SIG-M5 treated with dmso at 0.1 percent for 504 hours (cell line): ENCODE measurements around the gene HES7.
"Not testable (repeated sequence)": the region's sequence is repeated elsewhere in the genome, so short reads cannot be mapped to it uniquely, and the experiment has no call there.

Source experiments
- DNase-seq: peaks from one replicate; lab custom pipeline; 2025; ENCODE audit not compliant: unreplicated experiment; lab: John Stamatoyannopoulos, UW

HES7 gene

DNA sequence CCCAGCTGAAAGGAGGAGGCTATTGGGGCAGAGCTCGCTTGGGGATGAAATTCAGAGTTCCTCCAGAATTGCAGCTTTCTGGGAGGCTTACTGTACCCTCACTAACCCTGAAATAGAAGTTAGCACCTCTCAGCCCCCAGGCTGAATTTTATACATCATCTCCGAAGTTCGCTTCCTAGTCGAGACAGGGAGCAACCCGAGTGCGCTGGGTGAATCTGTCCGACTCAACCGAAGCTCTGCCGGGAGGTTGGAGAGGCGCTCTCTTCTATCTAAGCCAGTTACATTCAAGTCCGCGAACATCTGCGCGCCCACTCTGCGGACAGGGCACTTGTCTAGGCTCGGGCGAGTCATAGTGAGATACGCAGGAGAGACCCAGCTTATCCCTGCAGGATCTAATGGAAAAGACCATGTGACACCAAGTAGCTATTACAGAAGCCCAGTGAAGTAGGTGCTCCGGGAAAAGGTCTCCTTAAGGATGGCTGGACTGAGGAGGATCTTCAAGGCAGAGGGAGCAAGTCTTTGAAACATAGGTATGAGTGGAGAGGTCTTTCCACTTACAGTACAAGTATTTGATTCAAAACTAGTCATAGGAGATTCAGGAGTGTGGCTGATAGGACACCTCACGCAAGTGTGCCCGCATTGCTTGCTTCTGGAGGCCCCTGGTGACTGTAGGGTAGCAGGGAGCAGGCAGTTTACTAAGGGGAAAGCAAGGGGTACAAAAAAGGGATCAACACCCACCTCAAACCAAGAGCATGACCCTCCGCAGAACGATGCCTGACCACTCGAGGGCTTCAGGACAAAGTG lies 646 bp upstream of the HES7 start:
- DNase-seq, result peak; percentile 25

DNA sequence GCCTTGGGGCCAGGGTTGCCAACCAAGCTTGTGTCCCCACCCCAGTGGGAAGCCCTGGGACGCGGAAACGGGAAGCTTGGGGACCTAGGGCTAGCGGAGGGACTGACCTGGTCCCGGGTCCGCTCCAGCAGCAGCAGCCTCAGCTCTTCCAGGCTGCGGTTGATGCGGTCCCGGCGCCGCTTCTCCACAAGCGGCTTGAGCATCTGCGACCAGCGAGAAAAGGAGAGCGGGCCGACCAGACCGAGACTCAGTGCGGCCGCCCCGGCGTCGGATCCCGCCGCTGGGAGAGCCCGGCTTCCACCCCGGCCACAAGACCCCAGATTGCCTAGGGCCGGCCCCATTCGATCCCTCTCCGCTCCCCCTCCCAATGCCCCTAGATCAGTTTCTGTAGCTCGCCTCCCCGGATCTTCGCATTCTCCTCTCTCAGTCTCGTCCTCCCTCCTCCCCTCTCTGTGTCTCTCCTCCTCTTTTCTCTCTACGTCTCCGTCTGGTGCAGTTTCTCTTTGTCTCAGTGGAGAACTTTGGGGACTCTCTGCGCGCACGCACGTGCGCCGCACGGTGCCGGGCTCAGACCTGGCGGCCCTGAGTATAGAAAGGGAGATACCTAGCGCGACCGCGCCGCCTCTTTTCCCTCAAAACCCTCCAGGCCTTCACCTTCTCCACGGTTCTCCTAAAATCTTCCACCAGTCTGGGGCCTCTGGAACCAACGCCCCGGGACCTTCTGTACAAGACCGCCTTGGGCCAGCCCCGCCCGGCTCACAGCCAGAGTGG lies 797 bp downstream of the HES7 start:
- no peak for DNase-seq

DNA sequence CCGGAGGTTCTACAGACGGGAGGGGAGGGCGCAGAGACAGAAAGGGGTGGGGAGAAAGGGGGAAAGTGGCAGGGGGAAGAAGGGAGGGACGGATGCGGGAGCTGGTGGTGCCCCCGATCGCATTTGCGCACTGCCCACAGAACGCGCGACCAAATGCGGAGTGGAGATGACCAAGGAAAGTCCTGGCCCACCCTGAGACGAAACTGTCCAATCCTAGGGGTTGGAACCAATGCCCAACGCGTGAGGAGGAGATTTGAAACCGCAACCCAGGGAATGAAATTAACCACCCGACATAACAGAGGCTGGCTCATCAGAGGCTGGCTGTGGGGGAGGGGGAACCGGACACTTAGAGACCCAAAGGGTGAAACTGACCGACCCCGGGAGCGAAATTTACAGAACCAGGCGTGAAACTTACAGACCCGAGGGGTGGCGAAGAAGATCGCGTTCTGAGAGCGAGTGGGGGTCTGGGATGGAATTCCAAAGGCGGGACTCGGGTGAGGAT lies 1.4 kb downstream of the HES7 start:
- no peak for DNase-seq

DNA sequence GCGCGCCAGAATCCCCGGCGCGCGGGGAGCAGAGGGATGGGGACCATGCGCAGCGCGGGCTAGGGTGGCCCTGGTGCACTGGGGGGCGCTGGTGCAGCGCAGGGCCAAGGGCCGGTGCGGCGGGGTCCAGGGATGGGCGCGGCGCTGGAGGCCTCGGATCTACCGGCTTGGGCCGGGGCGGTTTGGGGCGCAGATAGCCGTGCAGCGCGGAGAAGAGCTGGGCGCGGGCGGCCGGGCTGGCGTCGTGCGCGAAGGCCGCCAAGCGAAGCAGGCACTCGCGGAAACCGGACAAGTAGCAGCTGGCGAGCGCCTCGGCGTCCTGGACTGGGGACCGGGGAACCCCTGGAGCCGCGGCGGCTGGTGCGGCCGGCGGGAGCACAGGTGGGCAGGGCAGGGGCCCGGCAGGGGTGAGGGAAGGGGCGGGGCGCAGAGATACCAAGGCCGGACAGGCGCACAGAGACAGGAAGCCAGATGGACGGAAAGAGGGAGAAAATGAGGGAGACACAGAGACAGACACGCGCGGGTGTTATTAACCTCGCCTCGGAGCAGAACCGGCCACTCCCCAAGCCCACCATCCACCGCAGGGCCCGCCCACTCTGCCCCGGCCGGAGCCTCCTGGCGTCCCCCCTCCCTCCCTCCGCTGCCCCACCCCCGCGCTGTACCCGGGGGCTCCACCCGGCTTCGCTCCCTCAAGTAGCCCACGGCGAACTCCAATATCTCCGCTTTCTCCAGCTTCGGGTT lies 2.1 kb downstream of the HES7 start:
- DNase-seq, result peak; percentile 44

DNA sequence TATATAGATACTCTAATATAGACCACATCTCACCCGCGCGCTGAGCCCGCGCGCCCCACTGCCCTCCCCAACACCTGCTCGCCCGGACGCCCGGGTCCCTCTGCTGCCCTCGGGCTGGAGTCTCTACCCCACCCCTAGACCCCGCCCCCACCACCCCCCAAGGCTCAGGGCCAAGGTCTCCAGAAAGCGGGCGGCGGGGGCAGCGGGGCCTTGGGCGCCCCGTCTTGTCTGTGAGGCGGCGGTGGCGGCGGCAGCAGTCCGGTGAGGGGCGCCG lies 2.6 kb downstream of the HES7 start:
- no peak for DNase-seq

DNA sequence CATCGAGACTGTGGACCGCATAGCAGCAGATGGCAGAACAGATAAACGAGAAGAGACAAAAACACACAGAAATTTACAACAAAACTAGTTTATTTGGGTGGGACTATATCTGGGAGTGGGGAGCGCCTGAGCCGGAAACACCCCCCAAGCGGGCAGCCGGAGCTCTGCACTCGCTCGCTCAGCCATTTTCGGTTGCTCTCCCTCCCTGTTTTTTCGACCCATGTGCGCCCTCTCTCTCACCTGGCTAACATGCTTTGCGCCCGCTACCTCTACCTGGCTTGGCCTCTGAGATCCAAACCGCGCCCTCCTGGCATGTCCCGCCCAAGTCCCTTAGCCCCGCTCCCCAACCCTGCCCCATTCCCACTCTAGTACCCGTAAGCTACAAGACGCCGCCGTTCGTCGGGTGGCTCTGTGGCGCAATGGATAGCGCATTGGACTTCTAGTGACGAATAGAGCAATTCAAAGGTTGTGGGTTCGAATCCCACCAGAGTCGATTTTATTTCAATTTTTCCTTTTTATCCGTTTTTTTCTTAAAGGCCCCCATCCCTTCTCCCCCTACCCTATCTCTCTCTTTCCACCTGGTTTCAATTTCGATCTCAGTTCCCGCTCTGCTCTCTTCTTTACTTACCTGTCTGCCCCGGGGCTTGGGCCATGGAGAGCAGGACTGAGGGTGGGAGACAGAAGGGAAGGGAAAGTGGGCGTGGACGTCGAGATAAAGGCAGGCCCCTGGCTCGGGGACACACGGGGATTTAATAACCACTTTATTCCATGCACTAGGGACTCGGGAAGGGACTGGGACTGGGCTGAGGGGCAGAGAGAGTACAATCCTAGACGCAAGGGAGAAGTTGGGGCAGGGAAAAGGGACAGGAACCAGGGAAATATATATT lies 3.1 kb downstream of the HES7 start:
- peak; percentile 78 for DNase-seq

DNA sequence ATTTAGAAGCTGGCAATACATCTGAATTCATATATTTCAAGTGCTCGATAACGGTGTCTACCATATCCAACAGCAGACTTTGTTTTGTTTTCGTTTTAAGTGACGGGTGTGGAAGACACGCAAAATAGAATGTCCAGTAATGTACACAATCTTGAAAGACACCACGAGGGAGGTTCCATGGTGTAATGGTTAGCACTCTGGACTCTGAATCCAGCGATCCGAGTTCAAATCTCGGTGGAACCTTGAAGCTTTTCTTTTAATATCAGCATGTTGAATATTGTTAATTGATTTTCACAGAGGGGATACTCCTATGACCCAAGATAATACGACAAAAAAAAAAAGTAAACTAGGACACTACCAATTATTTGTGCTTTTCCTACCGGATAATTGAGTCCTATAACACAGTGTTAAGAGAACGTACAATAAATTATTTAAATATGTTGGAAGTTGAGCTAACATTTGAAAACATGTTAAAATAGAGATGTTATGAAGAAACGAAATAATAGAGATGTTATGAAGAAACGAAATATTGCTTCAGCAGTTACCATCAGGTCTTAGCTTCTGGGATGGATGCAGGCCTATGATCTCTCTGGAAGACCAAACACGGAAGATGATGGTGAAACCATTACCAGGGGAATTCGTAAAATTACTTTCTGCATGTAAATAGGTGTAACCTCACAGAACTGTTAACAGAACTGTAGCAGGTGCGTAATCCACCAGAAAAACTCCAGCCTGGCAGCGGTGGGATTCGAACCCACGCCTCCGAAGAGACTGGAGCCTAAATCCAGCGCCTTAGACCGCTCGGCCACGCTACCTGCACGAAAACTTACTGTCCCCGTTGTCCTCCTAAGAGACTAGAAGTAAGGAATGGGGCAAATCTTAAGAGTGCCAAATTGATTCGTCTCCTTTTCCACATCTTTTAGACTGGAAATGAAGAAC lies 4.1 kb downstream of the HES7 start:
- peak; percentile 89 for DNase-seq

DNA sequence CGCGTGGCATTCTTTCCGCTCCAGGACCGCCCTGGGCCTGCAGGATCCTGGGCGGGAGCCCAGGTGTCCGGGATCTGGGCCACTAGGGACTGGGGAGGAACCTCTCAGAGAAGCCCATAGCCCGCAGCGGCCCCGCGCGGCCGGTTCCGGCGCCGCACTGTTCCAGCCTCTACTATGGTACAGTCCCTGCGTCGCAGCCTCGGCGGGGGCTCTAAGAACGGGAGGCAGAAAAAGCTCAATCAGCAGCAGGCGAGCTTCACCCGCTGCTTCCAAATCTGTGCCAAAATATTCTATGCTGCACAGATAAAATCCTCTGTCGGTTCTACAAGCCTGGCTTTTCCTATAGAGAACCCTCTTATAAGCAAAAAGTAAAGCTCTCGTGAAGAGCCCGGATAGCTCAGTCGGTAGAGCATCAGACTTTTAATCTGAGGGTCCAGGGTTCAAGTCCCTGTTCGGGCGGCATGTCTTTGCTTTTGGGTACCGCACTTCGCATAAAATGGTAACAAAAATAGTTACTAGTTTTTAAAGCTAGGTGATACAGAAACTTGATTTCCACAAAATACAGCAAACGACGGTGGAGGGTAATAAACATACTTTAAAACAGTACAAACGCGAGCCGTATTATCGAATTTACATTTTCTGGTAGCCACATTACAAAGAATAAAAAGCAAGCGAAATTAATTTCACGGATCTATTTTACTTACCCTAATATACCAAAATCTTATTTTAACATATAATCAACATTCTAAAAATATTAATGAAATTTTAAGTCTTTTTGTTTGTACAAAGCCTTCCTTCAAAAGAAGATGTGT lies 4.9 kb downstream of the HES7 start:
- DNase-seq, result peak; percentile 77

DNA sequence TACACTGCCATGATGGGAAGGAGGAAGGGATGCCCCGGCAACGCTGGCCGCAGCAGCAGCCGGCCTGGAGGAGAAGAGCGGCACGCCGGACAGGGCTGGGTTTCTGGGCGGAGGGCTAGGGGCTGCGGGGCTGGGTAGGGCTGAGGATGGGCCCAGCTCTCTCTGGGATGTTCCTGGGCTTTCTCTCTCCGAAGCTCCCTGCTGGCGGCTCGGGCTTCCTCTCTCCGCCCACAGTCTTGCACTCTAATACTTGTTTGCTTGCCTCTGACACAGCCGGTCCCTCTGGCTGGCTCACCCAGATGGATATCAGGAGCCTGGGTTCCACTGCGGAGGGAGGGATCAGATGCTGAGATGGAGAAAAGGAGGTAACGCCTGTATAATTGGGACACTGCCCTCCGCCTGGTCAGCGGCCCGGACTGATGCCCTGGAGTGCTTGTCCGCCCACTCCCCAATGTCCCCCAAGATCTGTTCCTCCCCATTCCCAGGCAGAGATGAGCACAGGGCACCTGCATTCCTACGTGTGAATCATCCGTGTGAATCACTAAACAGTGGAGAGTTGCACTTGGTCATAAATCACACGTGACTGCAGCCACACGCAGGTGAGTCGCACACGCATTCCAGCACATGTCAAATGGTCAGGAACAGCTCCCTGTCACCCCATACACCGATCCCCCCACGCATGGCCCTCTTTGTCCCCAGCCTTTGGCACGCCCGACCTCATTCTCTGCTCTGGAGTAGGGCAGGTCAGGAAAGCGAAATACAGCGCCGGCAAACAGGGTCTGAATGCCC lies 5.7 kb downstream of the HES7 start, which contains the start of gene ALOXE3:
Gene ALOXE3, minus strand, starts transcription at position 535 of the 789 bp plus-strand sequence. Its CDS starts 524 bp downstream, at position 11.
- peak; percentile 56 for DNase-seq

DNA sequence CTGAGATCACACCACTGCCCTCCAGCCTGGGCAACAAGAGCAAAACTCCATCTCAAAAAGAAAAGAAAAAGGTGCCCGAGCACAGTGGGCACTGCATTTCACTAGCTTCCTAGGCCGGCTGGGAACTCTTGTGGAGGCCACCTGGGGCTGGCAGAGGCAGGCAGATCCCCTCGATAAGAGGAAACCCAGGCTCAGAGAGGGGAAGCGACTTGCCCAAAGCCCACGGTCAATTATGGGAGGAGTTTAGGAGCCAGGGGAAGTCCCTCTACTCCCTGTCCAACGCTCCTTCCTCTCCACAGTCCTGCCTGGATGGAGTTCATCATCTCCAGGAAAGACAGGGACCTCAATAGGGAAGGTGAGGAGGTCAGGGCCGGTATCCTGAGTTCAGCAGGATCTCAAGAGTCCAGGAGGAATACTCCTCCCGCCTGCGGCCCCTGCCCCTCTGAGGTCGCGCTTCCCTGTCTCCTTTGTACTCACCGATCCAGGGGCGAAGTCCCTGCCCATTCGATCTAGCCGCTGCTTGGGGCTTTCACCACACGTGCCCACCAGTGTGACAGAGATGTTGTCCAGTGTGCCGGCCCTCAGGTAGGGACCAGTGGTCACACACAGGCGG lies 6.4 kb downstream of the HES7 start:
- DNase-seq, result no peak

DNA sequence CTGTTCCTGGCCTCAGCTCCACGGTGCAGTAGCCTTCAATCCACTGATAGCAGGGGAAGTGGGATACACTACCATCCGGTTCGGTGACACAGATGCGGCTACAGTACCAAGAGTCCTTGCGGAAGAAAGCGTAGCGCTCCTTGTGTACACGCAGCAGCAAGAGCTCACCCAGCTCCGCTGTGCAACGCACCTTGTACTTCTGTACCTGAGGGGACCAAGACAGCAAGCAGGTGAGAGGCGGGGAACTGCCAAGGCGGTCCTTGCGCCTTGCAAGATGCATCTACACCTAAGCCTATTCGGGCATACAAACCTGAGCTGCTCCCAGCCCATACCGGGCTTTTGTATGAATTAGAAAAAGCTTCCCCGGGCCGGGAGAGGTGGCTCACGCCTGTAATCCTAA lies 7.1 kb downstream of the HES7 start:
- DNase-seq, result no peak

DNA sequence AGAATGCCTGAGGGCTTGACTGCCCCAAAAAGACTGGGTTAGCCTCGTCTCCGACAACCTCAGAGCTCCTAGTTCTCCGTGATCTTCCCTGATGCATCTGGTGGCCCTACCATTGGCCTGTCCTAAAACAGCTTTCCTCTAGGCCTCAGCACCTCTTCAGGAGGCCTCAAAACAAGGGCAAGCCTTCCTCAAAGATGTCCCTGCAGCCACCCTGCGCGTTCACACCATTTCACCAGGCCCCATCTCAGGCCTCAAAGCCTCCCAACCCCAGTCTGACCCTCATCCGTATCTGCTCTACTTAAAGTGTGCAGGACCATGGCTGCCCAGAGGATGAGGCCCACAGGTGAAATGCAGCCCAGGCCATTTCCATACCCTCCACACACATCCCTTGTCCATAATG lies 13.0 kb downstream of the HES7 start:
- no peak for DNase-seq

DNA sequence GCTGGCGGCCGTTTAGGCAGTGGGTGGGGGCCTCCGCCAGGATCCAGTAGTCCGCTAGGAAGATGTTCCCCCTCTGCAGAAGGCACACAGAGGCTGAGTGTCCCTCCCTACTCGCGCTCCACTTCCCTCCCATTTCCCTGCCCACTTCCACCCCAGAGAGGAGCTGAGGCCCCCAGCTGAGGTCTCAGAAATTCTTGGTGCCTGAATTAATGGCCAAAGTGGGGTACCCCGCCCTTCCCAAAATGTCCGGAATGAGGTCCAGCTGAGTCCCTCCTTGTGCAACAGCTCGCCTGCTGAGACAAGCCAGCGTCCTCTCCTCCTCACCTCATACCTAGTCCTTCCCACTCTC lies 13.5 kb downstream of the HES7 start:
- no peak for DNase-seq

DNA sequence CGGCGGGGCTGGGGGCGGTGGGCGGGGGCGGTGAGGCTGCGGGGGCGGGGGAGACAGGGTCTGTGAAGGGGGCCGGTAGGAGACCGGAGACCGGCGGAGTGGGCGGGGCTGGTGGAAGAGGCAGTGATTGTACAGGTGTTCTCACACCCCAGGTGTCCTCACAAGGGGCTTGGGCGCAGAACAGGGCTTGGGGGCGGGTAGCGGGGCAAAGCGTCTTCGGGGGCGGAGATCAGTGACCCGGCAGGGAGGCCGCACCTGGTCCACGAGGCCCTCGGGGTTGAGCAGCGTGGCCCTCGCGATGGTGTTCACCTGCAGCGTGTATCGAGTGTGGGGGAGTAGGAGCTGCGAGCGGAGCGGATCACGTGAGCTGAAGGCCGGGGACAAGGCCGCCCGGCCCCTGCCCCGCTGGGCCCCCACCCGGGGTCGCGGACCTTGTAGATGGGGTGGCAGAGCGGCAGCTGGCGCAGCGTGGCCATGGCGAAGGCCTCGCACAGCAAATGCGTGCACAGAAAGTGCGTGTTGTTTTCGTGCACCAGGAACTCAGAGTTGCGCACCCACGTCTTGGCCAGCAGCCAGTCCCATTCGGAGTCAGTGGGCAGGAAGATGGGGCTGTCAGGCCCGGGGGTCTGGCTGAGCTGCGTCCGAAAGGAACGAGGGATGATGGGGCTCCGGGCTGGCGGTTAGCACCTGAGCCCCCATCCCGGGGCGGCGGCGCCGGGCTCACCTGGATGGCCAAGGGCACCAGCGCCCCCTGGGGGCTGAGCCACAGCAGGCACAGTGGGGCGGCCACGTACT lies 14.0 kb downstream of the HES7 start:
- no peak for DNase-seq

DNA sequence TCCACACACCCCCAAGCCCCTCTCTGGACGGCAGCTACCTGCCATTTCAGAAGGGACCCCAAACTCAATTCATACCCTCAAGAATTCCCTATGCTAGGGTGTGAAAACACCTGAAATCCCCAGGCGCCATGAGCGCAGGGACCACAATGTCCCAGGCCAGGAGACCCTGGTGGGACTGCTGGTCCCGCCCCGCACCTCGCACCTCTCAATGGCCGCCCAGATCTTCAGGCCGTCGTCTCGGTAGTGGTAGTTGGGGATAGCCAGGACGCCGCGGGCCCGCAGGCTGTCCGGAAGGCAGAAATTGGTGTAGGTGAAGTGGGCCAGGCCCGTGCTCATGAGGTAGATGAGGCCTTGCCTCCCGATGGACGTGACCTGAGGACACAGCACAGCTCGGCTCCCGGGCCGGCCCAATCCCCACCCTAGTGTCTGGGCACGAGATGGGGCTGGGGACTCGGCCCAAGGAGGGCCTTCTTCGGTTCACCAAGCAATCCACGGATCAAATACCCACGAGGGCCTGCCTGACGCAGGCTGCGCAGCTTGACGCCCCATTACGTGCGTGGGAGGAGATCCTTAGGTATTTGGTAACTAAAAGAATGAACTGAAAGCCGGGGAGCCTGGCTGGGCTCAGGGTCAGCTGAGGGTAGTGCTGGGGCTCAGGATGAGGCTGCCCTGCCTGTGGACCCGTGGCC lies 14.8 kb downstream of the HES7 start:
- no peak for DNase-seq

DNA sequence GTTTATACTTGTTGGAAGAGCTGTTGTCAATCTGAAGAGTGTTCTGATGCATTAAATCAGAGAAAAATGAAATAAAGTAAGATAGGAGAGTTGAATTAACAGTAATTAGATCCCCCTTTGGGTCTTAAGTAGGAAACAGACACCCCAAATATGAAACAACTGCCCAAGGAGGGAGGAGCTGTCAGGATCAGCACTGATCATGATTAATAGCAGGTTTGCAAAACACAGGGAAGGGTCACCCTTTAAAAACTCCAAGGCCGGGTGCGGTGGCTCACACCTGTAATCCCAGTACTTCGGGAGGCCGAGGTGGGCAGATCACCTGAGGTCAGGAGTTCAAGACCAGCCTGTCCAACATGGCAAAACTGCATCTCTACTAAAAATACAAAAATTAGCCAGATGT lies 16.9 kb downstream of the HES7 start:
- not testable (repeated sequence) for DNase-seq
